Activated CD4-positive, alpha-beta T cell treated with anti-CD3 and anti-CD28 coated beads, Interleukin-2, amount 10 ng/mL, durations not matched to agents 7 days and 5 days (primary cell): ENCODE measurements around the gene FMN1. TPM values are rescaled to one million over a fixed set of nuclear protein-coding genes. Genes with fewer than 3 reads are reported as not detected.
A peak's percentile ranks its signal among the peaks of the same experiment; 100 is the strongest.

Source experiments
- CTCF ChIA-PET: fragments of 350-600 bp; sonication (Branson Sonifier 250); formaldehyde crosslinking; loops from one replicate; lab custom pipeline; 2021; ENCODE audit warnings: antibody characterized with exemption; lab: Charles Lee
- POLR2A ChIA-PET: fragments of 350-600 bp; sonication (Branson Sonifier 250); formaldehyde crosslinking; loops from one replicate; lab custom pipeline; 2021; ENCODE audit warnings: antibody characterized with exemption; lab: Charles Lee
- DNase-seq: peaks from one replicate; pipeline ENCODE4 v3.0.0-alpha.2; 2020
- H3K27ac Mint-ChIP-seq: one replicate; pipeline ENCODE4 v1.8.0; 2021; ENCODE audit warnings: mild to moderate bottlenecking, moderate library complexity, mixed read lengths
- H3K27me3 Mint-ChIP-seq: one replicate; pipeline ENCODE4 v1.8.0; 2021; ENCODE audit warnings: mixed read lengths
- H3K36me3 Mint-ChIP-seq: one replicate; pipeline ENCODE4 v1.8.0; 2021; ENCODE audit warnings: low read depth, mixed read lengths
- H3K4me1 Mint-ChIP-seq: one replicate; pipeline ENCODE4 v1.8.0; 2021; ENCODE audit warnings: mixed read lengths
- H3K4me3 Mint-ChIP-seq: one replicate; pipeline ENCODE4 v1.8.0; 2021; ENCODE audit warnings: mild to moderate bottlenecking, moderate library complexity, mixed read lengths
- H3K9me3 Mint-ChIP-seq: one replicate; pipeline ENCODE4 v1.8.0; 2021; ENCODE audit warnings: mixed read lengths
- total RNA-seq, 2 experiments: library from RNA; stranded (reverse); gene quantifications; one replicate each; pipeline ENCODE4 v1.2.3, GENCODE V29; 2021

The FMN1 gene
- total RNA-seq, 2 experiments from 2014 or later: 0.04 to 0.12 TPM

DNA sequence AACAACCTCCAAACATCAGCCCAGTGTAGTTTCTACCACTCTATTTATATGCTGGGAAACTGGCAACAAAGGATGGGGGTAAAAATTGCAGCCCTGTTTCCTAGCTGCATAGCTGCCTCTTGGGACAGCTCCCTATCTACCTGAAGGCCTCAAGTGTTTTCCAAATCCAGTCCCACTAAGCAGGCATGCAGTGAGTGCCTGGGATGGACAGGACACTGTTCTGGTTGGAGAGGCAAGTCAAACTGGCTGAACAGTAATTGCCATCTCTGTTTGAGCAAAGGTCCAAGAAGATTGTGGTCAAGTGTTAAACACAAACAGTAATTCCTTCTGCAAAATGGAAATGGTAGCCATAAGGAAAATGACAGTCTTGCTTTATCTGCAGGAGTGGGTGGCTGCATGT, 125.4 kb downstream of the FMN1 start:
- Mint-ChIP-seq H3K36me3 (no peaks in the 10 kb centered on the region), H3K4me1 (peaks cover 16% of the 10 kb centered on the region), H3K27ac (no peak overlapping the region), H3K27me3 (peaks cover 21% of the 10 kb centered on the region), H3K4me3 (no peak overlapping the region), H3K9me3 (no peaks in the 10 kb centered on the region)
- DNase-seq: no peak
- POLR2A ChIA-PET: no interaction called here
- CTCF ChIA-PET: no interaction called here

DNA sequence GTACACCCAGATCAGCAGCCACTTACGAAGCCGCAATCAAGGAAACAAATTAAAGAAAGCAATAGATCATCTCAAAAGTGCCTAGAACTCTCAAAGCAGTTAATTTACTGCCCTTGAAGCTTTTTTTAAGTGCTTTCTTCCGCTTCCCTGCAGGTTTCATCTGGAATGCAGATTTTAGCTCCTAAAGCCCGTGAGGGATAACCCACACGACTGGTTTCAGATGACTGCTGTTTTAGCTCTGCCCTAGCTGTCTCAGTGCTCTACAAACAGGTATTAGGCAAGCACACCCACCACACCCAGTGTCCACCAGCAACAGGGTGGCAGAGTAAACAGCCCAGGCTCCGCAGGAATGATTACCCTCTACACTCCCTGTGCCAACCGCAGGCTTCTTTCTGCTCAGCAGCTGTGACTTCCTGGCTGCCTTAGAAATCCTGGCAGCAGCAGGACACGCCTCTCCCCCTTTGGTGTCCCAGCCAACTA, 126.0 kb downstream of the FMN1 start:
- no peak overlapping the region for H3K27ac Mint-ChIP-seq
- DNase-seq: no peak
- H3K27me3 Mint-ChIP-seq: peaks cover 21% of the 10 kb centered on the region
- H3K4me3 Mint-ChIP-seq: no peak overlapping the region
- POLR2A ChIA-PET: no interaction called here
- no peaks in the 10 kb centered on the region for H3K36me3 Mint-ChIP-seq
- CTCF ChIA-PET: no interaction called here
- H3K9me3 Mint-ChIP-seq: no peaks in the 10 kb centered on the region
- peaks cover 16% of the 10 kb centered on the region for H3K4me1 Mint-ChIP-seq

DNA sequence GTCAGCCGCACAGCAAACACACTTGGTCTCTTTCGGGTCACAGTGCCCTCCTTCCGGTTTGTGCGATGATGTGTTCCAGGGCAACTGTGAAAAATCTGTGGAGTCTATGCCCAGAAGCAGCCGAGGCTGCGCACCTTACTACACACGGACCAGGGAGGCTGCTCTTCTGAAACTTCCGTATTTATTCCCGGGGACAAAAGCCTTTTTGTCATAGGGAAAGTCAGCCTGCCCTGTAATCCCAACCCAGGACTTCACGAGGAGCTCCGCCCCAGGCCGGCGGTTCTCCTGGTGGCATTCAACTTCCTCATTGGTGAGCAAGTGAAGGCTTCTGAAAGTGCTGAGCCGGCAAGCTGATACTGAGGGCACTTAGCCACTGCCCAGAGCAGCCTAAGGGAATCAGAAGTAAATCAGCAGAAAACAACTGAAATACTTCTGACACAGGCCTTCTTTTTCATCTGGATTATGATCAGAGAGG, 126.5 kb downstream of the FMN1 start:
- Mint-ChIP-seq H3K9me3 (no peaks in the 10 kb centered on the region), H3K27me3 (peaks cover 21% of the 10 kb centered on the region), H3K27ac (peak overlapping the region; percentile 66), H3K4me3 (peak overlapping the region; percentile 31), H3K4me1 (peaks cover 16% of the 10 kb centered on the region), H3K36me3 (no peaks in the 10 kb centered on the region)
- no peak for DNase-seq
- POLR2A ChIA-PET: no interaction called here
- CTCF ChIA-PET: no interaction called here

DNA sequence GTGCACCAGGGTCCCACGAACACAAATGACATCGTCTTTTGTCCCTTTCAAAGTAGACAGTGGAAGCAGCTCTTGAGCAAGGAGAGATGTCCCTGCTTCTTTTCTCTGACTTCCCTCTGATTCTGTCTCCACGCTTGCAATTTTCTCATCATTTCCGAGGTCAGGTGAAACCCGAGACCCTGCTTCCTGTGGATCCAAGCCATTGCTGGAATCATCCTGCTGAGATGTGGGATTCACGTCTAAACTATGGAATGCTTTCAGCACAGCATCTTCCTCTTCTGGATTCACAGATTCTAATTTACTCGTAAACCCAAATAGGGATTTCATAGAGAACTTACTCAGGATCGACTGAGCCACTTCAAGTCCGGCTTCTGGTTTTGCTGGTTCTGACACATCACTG, 127.1 kb downstream of the FMN1 start:
- Mint-ChIP-seq H3K4me3 (peak overlapping the region; percentile 31), H3K36me3 (no peaks in the 10 kb centered on the region), H3K9me3 (no peaks in the 10 kb centered on the region), H3K27ac (no peak overlapping the region), H3K4me1 (peaks cover 16% of the 10 kb centered on the region), H3K27me3 (peaks cover 21% of the 10 kb centered on the region)
- POLR2A ChIA-PET: no interaction called here
- DNase-seq: no peak
- CTCF ChIA-PET: no interaction called here

DNA sequence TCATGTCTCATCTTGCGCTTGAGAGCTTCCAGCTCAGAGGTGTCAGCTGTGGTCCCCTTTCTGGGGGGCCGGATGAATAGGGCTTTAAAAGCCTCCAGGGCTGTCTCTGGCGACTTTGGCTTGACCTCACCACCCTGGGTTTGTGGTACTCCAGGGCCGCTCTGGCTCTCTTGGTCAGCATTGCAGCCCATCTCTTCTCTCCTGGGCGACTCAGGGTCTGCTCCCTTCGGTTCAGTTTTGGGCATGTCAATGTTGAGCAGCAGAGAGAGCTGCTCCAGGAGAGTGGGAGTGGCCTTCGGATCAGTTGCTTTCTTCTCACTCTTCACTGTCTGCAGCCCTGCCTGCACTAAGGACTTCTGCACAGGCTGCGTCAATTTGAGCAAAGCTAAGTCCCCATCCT, 127.9 kb downstream of the FMN1 start:
- Mint-ChIP-seq H3K4me1 (peaks cover 16% of the 10 kb centered on the region), H3K27ac (no peak overlapping the region), H3K9me3 (no peaks in the 10 kb centered on the region), H3K36me3 (no peaks in the 10 kb centered on the region), H3K27me3 (peaks cover 17% of the 10 kb centered on the region), H3K4me3 (no peak overlapping the region)
- ChIA-PET CTCF (no interaction called here), POLR2A (no interaction called here)
- DNase-seq: no peak

DNA sequence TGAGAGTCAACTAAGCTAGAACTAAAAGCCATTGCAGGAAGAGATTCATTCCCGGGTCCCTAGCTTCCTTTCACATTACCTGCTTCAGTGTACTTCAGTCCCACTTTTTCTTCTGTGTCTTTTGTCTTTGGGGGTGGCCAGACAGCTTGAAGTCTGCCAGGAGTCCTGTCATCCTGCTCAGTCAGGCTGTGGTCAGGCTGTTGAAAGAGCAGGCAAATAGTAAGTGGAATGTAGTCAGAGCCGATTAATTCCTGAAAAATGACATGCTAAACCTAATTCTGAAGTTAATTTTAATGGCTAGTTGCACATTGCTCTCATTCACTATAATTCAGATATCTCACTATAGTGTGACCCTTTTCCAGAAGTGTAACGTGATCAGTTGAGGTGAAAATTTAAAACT, 129.6 kb downstream of the FMN1 start:
- no peak for DNase-seq
- Mint-ChIP-seq H3K4me1 (peaks cover 16% of the 10 kb centered on the region), H3K27me3 (peaks cover 14% of the 10 kb centered on the region), H3K4me3 (no peak overlapping the region), H3K9me3 (no peaks in the 10 kb centered on the region), H3K36me3 (no peaks in the 10 kb centered on the region), H3K27ac (no peak overlapping the region)
- POLR2A ChIA-PET: no interaction called here
- CTCF ChIA-PET: no interaction called here

DNA sequence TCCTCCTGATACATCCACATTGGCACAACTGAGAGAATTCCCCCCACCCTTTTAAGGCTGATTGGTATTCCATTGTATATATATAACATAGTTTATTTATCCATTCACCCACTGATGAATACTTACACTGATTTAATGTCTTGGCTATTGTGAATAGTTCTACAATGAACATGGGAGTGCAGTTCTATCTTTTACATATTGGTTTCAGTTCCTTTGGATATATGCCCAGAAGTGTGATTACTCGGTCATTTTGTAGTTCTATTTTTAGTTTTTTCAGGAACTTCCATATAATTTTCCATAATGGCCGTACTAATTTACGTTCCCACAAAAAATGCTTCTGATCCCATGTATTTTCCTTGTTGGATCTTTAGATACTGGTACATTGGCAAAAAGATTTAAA, 135.3 kb downstream of the FMN1 start:
- no peak for DNase-seq
- H3K9me3 Mint-ChIP-seq: no peaks in the 10 kb centered on the region
- ChIA-PET CTCF (no interaction called here), POLR2A (no interaction called here)
- H3K27me3 Mint-ChIP-seq: no peaks in the 10 kb centered on the region
- H3K27ac Mint-ChIP-seq: no peak overlapping the region
- H3K4me3 Mint-ChIP-seq: no peak overlapping the region
- no peaks in the 10 kb centered on the region for H3K36me3 Mint-ChIP-seq
- H3K4me1 Mint-ChIP-seq: no peaks in the 10 kb centered on the region

DNA sequence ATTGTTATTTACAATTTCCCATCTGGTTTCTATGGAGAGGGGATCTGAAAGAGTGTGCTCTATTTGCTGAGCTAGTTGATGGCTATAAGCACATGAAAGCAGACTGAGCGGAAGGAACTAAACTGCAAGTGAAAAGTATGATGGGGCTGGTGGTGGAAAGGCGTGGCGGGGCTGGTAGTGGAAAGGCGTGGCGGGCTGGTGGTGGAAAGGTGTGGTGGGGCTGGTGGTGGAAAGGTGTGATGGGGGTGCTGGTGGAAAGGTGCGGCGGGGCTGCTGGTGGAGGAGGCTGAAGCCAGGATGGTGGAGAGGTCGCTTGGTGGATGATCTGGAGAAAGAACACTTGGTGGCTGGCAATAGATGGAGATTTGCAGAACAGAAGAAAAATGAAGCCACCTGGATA, 136.7 kb downstream of the FMN1 start:
- H3K4me1 Mint-ChIP-seq: no peaks in the 10 kb centered on the region
- ChIA-PET CTCF (no interaction called here), POLR2A (no interaction called here)
- H3K9me3 Mint-ChIP-seq: no peaks in the 10 kb centered on the region
- no peaks in the 10 kb centered on the region for H3K36me3 Mint-ChIP-seq
- no peak for DNase-seq
- no peak overlapping the region for H3K4me3 Mint-ChIP-seq
- no peak overlapping the region for H3K27ac Mint-ChIP-seq
- H3K27me3 Mint-ChIP-seq: no peaks in the 10 kb centered on the region

DNA sequence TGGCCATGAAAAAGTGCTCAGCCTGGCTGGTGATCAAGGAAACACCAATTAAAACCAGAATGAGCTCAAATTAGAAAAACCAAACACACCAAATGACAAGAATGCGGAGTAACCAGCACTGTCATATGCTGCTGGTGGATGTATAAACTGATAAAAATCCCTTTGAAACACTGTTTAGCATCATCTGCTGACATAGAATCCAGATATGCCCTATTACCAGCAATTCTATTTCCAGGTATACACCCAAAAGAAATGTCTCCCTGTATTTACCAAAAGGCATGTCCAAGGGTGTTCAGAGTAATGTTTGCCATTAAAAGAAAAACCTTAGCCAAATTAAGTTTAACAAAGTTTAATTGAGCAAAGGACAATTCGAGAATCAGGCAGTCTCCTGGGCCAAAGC, 138.6 kb downstream of the FMN1 start:
- Mint-ChIP-seq H3K27me3 (no peaks in the 10 kb centered on the region), H3K9me3 (no peaks in the 10 kb centered on the region), H3K27ac (no peak overlapping the region), H3K36me3 (no peaks in the 10 kb centered on the region), H3K4me1 (no peaks in the 10 kb centered on the region), H3K4me3 (no peak overlapping the region)
- no peak for DNase-seq
- ChIA-PET CTCF (no interaction called here), POLR2A (no interaction called here)

DNA sequence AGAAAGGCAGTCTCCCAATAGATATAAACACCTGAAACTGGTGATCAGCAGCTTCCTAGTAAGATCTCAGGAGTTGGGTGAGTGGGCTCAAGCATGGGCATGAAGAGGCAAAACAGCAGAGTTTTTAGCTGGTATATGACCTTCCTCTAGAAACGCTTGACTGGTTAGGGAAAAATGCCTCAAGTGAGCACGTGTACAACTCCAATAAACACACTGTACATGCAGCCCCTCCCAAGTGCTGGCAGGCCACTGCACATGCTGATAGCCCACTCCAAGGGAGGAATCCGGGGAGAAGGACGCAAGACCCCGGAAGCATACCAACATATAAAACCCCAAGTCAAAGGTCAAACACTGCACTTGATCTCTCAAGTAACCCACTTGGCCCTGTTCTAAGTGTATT, 143.0 kb downstream of the FMN1 start:
- H3K27ac Mint-ChIP-seq: no peak overlapping the region
- peaks cover 15% of the 10 kb centered on the region for H3K9me3 Mint-ChIP-seq
- ChIA-PET CTCF (no interaction called here), POLR2A (no interaction called here)
- no peaks in the 10 kb centered on the region for H3K27me3 Mint-ChIP-seq
- no peaks in the 10 kb centered on the region for H3K36me3 Mint-ChIP-seq
- DNase-seq: no peak
- no peak overlapping the region for H3K4me3 Mint-ChIP-seq
- H3K4me1 Mint-ChIP-seq: no peaks in the 10 kb centered on the region

DNA sequence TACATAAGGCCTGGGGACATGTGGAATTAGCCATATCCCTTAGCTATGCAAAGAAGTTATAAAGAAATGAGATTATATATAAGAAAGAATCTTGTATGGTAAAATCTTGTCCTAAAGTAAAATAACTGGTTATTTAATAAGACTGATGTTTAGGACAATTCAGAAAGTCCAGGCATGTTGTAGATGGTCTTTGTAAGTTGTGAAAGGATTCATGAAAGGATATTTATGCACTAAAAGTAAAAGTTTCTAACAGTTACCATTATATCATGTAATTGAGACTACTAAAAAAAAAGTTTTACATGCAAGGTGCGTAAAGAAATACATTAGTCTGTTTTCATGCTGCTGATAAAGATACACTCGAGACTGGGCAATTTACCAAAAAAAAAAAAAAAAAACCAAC, 146.3 kb downstream of the FMN1 start:
- Mint-ChIP-seq H3K4me1 (no peaks in the 10 kb centered on the region), H3K27me3 (no peaks in the 10 kb centered on the region), H3K36me3 (no peaks in the 10 kb centered on the region), H3K4me3 (no peak overlapping the region), H3K9me3 (peaks cover 16% of the 10 kb centered on the region), H3K27ac (no peak overlapping the region)
- no peak for DNase-seq
- CTCF ChIA-PET: no interaction called here
- POLR2A ChIA-PET: no interaction called here

DNA sequence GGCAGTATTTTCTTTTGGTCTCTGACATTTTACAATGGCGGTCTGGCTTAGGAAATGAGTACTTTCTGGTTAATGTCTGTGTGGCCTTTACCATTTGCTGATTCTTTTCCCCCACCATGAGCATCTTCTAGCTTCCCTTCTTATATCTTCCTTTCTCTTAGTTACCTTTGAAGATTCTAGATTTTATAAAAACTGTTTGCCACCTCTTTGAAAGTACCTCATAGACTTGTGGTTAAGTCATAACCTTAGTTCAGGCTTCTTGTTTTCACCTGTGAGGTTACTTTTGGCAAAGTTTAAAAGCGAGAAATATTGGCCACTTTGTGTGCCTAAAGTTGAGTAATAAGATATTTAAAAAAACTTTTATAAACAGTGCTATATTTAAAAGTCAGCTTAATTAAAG, 147.4 kb downstream of the FMN1 start:
- Mint-ChIP-seq H3K4me1 (no peaks in the 10 kb centered on the region), H3K36me3 (no peaks in the 10 kb centered on the region), H3K27me3 (no peaks in the 10 kb centered on the region), H3K27ac (no peak overlapping the region), H3K9me3 (peaks cover 20% of the 10 kb centered on the region), H3K4me3 (no peak overlapping the region)
- DNase-seq: no peak
- ChIA-PET CTCF (no interaction called here), POLR2A (no interaction called here)

DNA sequence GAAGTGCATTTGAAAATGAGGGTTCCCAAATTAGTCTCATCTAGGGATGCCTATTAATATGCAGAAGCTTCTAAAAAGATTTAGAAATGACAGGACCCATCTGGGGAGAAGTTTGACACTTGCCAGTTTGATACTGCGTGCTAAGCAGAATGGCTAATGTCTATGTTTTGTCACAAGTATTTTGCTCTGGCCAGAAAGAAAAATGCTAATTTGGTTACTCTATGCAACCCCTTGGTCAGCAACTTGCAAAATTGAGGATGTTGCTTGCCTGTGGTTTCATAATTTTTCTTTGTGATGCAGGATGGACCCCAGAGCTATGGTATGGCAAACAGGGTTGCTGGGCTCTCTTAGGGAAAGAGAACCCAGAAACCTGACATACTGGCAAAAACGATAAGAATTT, 148.2 kb downstream of the FMN1 start:
- Mint-ChIP-seq H3K27ac (no peak overlapping the region), H3K4me1 (no peaks in the 10 kb centered on the region), H3K27me3 (no peaks in the 10 kb centered on the region), H3K9me3 (peaks cover 20% of the 10 kb centered on the region), H3K36me3 (no peaks in the 10 kb centered on the region), H3K4me3 (no peak overlapping the region)
- no peak for DNase-seq
- CTCF ChIA-PET: no interaction called here
- POLR2A ChIA-PET: no interaction called here

DNA sequence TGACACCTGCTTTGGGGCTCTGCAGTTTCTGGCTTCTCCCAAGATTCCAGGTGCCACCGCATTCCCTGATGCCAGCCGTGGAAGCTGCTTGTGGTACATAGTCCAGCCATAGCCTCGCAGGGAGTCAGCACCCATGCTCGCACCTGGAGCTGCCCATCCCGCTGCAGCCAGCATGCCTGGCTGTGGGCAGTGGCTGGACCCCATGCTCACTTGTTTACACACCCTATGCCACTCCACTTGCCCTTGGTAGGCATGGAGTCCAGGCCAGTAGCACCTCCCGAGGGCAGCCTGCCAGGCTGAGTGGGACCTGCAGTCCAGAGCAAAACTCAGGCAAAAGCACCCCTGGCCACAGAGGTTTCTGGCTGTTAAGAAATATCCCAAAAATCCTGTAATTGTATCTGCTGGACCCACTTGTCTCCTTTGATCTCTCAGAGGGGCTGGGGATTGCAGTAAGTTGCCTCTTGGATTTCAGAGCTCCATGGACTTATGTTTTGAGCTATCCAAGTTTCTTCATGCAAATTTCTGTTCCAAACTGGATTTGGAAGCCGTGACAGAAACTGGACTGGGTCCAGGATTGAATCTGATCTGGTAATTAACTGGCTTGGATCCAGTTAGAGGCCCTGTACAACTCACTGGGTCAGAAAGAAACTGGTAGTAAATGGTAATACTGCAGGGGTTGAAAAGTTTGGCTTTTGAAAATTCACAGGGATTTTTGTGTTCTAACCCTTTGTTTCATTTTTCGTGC, 149.3 kb downstream of the FMN1 start:
- POLR2A ChIA-PET: no interaction called here
- H3K4me1 Mint-ChIP-seq: no peaks in the 10 kb centered on the region
- no peak overlapping the region for H3K27ac Mint-ChIP-seq
- DNase-seq: no peak
- H3K27me3 Mint-ChIP-seq: no peaks in the 10 kb centered on the region
- H3K36me3 Mint-ChIP-seq: no peaks in the 10 kb centered on the region
- H3K9me3 Mint-ChIP-seq: peaks cover 20% of the 10 kb centered on the region
- CTCF ChIA-PET: interaction anchor here (0.6 kb wide), 1 partner anchor 860 kb away, joined by 3 read pairs; no protein-coding TSS in a partner anchor
- no peak overlapping the region for H3K4me3 Mint-ChIP-seq
